Gastrocnemius medialis (tissue), 4 donors: Measurements from ENCODE around the gene PXMP2. TPM values are rescaled to one million over a fixed set of nuclear protein-coding genes. Genes with fewer than 3 reads are reported as not detected.

ENCODE experiments used
- ATAC-seq, 2 donors: fragments of 150-250 bp; one replicate each; pipeline ENCODE4 v1.9.1; 2016
- DNase-seq, 2 donors: peaks; one replicate each; pipeline ENCODE4 v3.0.0-alpha.2; 2019
- H3K27ac ChIP-seq, 4 donors: fragments of 200-600 bp; sonication (generic); 1 replicate in 1 of 4; 2 replicates in 3 of 4; pipeline ENCODE4 v1.5.1; 2016 to 2018; ENCODE audit warnings: mild to moderate bottlenecking in 2 of 4, moderate library complexity in 1 of 4
- H3K27me3 ChIP-seq, 3 donors: fragments of 200-600 bp; sonication (generic) in 2 of 3; 1 replicate in 1 of 3; 2 replicates in 2 of 3; pipeline versions ENCODE4 v1.5.1 to v1.6.0; 2016 to 2019; ENCODE audit warnings: mild to moderate bottlenecking in 1 of 3, moderate library complexity in 1 of 3
- H3K36me3 ChIP-seq, 2 donors: fragments of 200-600 bp; sonication (generic) in 1 of 2; one replicate each; pipeline ENCODE4 v1.5.1; 2017 to 2018
- H3K4me1 ChIP-seq, 2 donors: fragments of 200-600 bp; sonication (generic) in 1 of 2; one replicate each; pipeline ENCODE4 v1.5.1; 2016 to 2017; ENCODE audit warnings: mild to moderate bottlenecking in 2 of 2
- H3K4me3 ChIP-seq, 4 donors: fragments of 200-600 bp; sonication (generic) in 3 of 4; 1 replicate in 1 of 4; 2 replicates in 3 of 4; pipeline ENCODE4 v1.5.1; 2016 to 2019; ENCODE audit warnings: mild to moderate bottlenecking in 2 of 4
- H3K9me3 ChIP-seq, 3 donors: fragments of 200-600 bp; sonication (generic) in 2 of 3; 1 replicate in 1 of 3; 2 replicates in 2 of 3; pipeline ENCODE4 v1.5.1; 2016 to 2019
- CTCF ChIP-seq, 5 experiments: fragments of 450-650 bp in 3 of 5; fragments of 200-600 bp in 2 of 5; sonication (generic) in 2 of 5; IDR thresholded peaks in 4 of 5; conservative IDR thresholded peaks in 1 of 5; 1 replicate in 4 of 5; 2 replicates in 1 of 5; pipeline ENCODE4 v1.5.1; 2016 to 2019; ENCODE audit warnings: antibody characterized with exemption in 5 of 5, mild to moderate bottlenecking in 3 of 5, moderate library complexity in 3 of 5
- POLR2A ChIP-seq, 2 donors: fragments of 450-650 bp; IDR thresholded peaks; one replicate each; pipeline ENCODE4 v1.6.1; 2017; ENCODE audit warnings: antibody characterized with exemption in 2 of 2, mild to moderate bottlenecking in 2 of 2, moderate library complexity in 2 of 2
- in situ Hi-C, 4 donors: fragments of 200-750 bp; cut with MboI; loops; one replicate each; pipeline versions ENCODE4 v1.15.0 to v1.8.0; 2017; ENCODE audit warnings: low sequenced_read_pairs in 4 of 4
- intact Hi-C: fragments of 100-400 bp; cut with DNase I; formaldehyde crosslinking; loops from one replicate; pipeline ENCODE4 v1.15.1; 2023; ENCODE audit warnings: low total_unique reads
- total RNA-seq, 4 donors: library from RNA; depleted of rRNA; stranded (reverse); fragments of >200 nt; gene quantifications; one replicate each; pipeline versions ENCODE4 v1.1.0 to v1.2.3, GENCODE V29; 2016

PXMP2 gene
- total RNA-seq, 4 donors from 2014 or later, result 16.0 to 44.8 (median 38.6) TPM

- Histone ChIP-seq H3K4me3 (no peak overlapping the region), H3K4me1 (no peaks in the 10 kb centered on the region), H3K27me3 (no peaks in the 10 kb centered on the region), H3K9me3 (no peaks in the 10 kb centered on the region), H3K27ac (no peak overlapping the region), H3K36me3 (peaks cover 0 to 57% of the 10 kb centered on the region in 2 donors)
- no peak for DNase-seq
- in situ Hi-C loops (no loop called here), intact Hi-C loops (no loop called here)
- no peak for ATAC-seq
- no peak for TF ChIP-seq POLR2A (IDR thresholded peaks at IDR 0.05)
- no peak for TF ChIP-seq CTCF (IDR thresholded peaks at IDR 0.05 in 4 of 5, conservative IDR thresholded peaks at IDR 0.05 in 1 of 5)
Observed at GRCh38 chr12:132640936-132641335, 46.5 kb upstream of the PXMP2 start.

DNA sequence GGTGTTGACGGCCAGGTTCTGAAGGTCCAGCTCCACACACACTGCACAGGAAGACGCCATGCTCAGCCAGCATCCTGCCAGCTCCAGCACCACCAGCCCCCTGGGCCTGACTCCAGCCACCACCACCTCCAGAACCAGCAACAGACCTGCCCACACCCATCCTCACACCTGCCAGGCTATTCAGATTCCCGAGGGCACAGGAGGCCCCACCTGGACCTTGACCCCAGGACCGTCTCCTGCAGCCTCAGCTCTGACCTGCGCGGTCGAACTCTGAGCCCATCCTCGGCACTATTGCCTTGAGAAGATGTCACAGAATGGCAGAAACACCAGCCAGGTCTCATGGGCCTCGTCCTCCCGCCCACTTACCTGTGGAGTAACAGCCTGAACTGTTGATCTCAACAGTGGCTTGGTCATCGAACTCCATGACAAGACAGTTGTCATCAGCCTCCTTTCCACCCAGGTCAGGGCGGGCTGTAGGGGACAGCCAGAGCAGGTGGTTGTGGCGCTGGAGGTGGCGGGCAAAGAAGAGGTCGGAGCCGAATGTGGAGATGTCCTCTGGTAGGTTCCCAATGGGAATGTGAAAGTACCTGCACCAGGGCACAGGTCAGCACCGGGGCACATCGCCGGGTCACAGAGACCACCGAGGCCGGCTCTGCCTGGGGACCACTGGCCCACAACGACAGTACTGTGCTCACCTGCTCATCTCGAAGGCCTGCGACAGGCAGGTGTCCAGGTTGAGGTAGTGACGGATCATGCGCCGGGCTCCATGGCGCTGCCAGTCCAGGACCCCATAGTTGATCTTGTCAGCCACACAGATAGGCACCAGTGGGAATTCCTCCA is 45.4 kb upstream of the PXMP2 start:
- H3K4me1 ChIP-seq, result no peaks in the 10 kb centered on the region
- DNase-seq (no peak), ATAC-seq (no peak)
- no peak overlapping the region for H3K27ac ChIP-seq
- intact Hi-C loops (no loop called here), in situ Hi-C loops (no loop called here)
- H3K36me3 ChIP-seq, result peaks cover 0 to 58% of the 10 kb centered on the region in 2 donors
- H3K4me3 ChIP-seq, result no peak overlapping the region
- TF ChIP-seq CTCF (IDR thresholded peaks at IDR 0.05 in 4 of 5, conservative IDR thresholded peaks at IDR 0.05 in 1 of 5) (no peak), POLR2A (IDR thresholded peaks at IDR 0.05) (no peak)
- no peaks in the 10 kb centered on the region for H3K9me3 ChIP-seq
- H3K27me3 ChIP-seq, result no peaks in the 10 kb centered on the region

- DNase-seq (no peak), ATAC-seq (no peak)
- Histone ChIP-seq H3K36me3 (peaks cover 0 to 51% of the 10 kb centered on the region in 2 donors), H3K4me3 (no peak overlapping the region), H3K27me3 (no peaks in the 10 kb centered on the region), H3K9me3 (no peaks in the 10 kb centered on the region), H3K27ac (no peak overlapping the region), H3K4me1 (no peaks in the 10 kb centered on the region)
- in situ Hi-C loops (no loop called here), intact Hi-C loops (no loop called here)
- no peak for TF ChIP-seq POLR2A (IDR thresholded peaks at IDR 0.05)
- no peak for TF ChIP-seq CTCF (IDR thresholded peaks at IDR 0.05 in 4 of 5, conservative IDR thresholded peaks at IDR 0.05 in 1 of 5)
Observed at GRCh38 chr12:132642846-132643835, 44.2 kb upstream of the PXMP2 start.

DNA sequence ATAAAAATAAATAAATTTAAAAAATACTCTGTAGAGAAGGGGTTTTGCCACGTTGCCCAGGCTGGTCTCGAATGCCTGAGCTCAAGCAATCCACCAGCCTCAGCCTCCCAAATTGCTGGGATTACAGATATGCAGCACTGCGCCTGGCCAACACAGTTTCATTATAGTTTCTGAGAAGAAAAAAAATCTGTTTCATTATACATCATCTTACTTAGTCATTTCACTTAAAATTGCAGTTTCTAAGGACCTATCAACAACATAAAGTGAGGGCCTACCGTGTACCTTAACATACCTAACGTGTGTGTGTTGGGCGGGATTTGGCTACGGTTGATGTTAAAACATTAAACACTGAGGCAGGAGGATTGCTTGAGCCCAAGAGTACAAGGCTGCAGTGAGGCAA is 40.5 kb upstream of the PXMP2 start:
- Histone ChIP-seq H3K4me3 (no peak overlapping the region), H3K27me3 (no peaks in the 10 kb centered on the region), H3K36me3 (peaks cover 0 to 58% of the 10 kb centered on the region in 2 donors), H3K4me1 (no peaks in the 10 kb centered on the region), H3K9me3 (no peaks in the 10 kb centered on the region), H3K27ac (no peak overlapping the region)
- no peak for TF ChIP-seq POLR2A (IDR thresholded peaks at IDR 0.05)
- no peak for TF ChIP-seq CTCF (IDR thresholded peaks at IDR 0.05 in 4 of 5, conservative IDR thresholded peaks at IDR 0.05 in 1 of 5)
- in situ Hi-C loops, result no loop called here
- intact Hi-C loops, result no loop called here
- ATAC-seq (no peak), DNase-seq (no peak)
